Measurements from ENCODE around the gene CD300E.

The CD300E gene

DNA sequence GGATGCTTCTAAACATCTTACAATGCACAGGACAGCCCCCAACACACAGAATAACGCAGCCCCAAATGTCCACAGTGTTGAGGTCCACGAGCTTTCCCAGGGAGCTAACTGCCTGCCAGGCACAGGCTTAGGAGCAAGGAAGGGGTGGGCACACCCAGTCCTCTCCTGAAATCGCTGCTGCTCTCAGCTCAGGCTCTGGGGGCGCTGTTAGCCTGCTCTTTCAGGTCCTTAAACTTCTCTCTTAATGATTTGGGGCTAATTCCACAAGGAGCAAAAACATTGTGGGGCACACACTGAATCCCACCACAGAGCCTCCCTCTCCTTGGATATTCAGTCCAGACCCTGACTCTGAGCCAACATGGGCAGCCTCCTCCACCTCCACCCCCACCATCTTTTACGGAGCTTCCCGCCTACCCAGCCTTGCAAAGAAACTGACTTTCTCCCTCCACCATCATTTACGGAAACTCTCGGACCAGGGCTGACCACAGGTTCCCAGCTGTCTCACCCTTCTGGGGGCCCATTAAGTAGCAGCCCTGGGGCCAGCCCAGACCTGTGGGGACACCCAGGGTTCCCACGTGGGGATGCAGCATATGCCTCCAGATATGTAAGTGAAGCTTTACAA is 57.3 kb downstream of the CD300E start:
- peak; percentile 29 for DNase-seq (ENCODE audit: low spot score)

- DNase-seq (ENCODE audit: low spot score): no peak
These were observed 58.4 kb downstream of the CD300E start for GRCh38 chr17:74565126-74565525.

DNA sequence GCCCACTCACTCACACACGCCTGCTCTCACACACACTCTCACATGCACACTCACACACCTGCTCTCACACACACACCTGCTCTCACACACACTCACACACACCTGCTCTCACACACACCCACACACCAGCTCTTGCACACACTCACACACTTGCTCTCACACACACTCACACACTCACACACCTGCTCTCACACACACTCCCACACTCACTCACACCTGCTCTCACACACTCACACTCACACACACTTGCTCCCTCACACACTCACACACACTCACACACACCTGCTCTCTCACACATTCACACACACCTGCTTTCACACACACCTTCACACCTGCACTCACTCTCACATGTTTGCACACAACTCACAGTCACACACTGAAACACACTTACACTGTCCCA is 60.2 kb downstream of the CD300E start:
- DNase-seq (ENCODE audit: low spot score): no peak

DNA sequence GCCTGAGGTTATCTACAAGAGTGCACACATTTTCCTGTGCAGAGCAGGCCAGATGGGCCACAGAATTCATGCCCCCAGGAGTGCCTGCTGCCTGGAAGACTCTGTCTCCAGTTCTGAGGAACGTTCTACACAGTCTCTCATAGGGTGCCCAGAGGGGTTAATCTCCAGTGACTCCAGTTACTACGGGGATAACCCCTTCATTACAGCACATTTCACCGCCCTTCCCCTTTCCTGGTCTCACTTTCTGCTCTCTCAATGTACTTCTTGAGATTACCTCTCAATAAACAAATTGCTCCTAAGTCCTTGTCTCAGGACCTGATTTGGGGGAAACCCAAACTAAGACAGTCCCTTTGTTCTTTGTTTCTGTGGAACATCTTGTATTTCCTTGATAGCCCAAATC is 62.0 kb downstream of the CD300E start:
- no peak for DNase-seq (ENCODE audit: low spot score)

Data from CD4-positive, alpha-beta T cell treated with Interleukin-2 at 100 ng/mL for 4 hours (primary cell).